ENCODE measurements around the gene PPP2CA.
A peak's percentile ranks its signal among the peaks of the same experiment; 100 is the strongest.
"Not testable (repeated sequence)": the region's sequence is repeated elsewhere in the genome, so short reads cannot be mapped to it uniquely, and the experiment has no call there.

Gene PPP2CA

DNA sequence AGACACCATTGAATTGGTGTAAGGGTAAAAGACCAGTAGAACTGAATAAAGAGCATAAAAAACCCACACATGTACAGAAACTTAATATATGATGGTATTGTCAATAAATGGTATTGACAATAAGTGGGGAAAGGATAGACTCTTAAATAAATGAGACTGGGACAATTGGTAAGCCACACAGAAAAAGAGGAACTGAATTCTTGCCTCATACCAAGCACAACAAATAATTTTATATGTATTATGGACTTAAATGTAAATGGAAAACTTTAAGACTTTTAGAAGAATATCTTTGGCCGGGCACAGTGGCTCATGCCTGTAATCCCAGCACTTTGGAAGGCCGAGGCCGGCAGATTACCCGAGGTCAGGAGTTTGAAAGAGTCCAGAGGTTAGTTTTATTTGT lies 37.9 kb upstream of the PPP2CA start:
- no peak overlapping the region for H3K4me3 ChIP-seq (ENCODE audit: low read length)
- no peak for DNase-seq (ENCODE audit: low read depth)
- TF ChIP-seq CTCF (conservative IDR thresholded peaks at IDR 0.05; ENCODE audit: low read depth, low read length): no peak

DNA sequence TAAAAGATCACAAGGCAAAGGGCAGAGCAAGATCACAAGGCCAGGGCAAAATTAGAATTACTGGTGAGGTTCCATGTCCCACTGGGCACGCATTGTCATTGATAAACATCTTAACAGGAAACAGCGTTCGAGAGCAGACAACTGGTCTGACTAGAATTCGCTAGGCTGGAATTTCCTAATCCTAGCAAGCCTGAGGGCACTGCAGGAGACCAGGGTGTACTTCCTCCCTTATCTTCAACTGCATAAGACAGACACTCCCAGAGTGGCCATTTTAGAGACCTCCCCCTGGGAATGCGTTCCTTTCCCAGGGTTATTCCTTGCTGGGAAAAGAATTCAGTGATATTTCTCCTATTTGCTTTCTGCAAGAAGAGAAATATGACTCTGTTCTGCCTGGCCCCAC lies 36.8 kb upstream of the PPP2CA start:
- H3K4me3 ChIP-seq (ENCODE audit: low read length); DNase-seq (ENCODE audit: low read depth): not testable (repeated sequence)

DNA sequence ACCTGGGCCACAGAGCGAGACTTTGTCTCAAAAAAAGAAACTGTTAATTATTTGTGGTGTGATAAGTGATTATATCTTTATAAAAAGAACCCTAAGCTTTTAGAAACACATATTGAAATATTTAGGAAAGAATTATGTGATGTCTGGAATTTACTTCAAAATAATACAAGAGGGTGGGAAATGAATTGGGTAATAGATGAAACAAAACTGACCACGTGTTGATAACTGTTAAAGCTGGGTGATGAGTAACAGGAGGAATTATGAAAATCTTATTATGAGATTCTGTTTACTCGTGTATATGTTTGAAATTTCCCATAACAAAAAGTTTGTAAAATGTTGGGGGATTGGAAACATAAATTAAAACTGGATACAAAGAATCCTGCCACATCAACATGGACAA lies 33.0 kb upstream of the PPP2CA start:
- no peak overlapping the region for H3K4me3 ChIP-seq (ENCODE audit: low read length)
- no peak for DNase-seq (ENCODE audit: low read depth)
- no peak for TF ChIP-seq CTCF (conservative IDR thresholded peaks at IDR 0.05; ENCODE audit: low read depth, low read length)

DNA sequence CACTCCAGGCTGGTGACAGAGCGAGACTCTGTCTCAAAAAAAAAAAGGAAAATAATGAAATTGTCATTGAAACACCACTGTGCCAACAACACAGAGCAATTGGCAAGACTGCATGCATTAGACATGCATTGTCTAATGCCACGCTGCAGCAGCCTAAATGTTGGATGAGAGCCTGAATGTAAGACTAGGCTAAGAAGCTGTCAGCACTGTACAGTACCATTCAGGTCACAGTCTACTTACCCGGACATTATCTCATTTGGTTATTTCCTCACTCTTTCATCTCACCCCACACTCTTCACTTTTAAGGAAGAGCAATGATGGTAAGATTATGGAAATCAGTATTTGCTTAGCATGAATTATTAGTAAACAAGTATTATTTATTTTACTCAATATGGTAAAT lies 31.3 kb upstream of the PPP2CA start:
- no peak for TF ChIP-seq CTCF (conservative IDR thresholded peaks at IDR 0.05; ENCODE audit: low read depth, low read length)
- H3K4me3 ChIP-seq (ENCODE audit: low read length): no peak overlapping the region
- no peak for DNase-seq (ENCODE audit: low read depth)

GRCh38 chr5:134255418-134256150 lies 29.7 kb upstream of the PPP2CA start:
- no peak for DNase-seq (ENCODE audit: low read depth)
- H3K4me3 ChIP-seq (ENCODE audit: low read length): no peak overlapping the region
- no peak for TF ChIP-seq CTCF (conservative IDR thresholded peaks at IDR 0.05; ENCODE audit: low read depth, low read length)

GRCh38 chr5:134253368-134254153 lies 27.7 kb upstream of the PPP2CA start:
- not testable (repeated sequence) for H3K4me3 ChIP-seq (ENCODE audit: low read length); DNase-seq (ENCODE audit: low read depth)

GRCh38 chr5:134252671-134253070 lies 26.8 kb upstream of the PPP2CA start:
- DNase-seq (ENCODE audit: low read depth): peak; percentile 45
- H3K4me3 ChIP-seq (ENCODE audit: low read length): no peak overlapping the region
- TF ChIP-seq CTCF (conservative IDR thresholded peaks at IDR 0.05; ENCODE audit: low read depth, low read length): no peak

DNA sequence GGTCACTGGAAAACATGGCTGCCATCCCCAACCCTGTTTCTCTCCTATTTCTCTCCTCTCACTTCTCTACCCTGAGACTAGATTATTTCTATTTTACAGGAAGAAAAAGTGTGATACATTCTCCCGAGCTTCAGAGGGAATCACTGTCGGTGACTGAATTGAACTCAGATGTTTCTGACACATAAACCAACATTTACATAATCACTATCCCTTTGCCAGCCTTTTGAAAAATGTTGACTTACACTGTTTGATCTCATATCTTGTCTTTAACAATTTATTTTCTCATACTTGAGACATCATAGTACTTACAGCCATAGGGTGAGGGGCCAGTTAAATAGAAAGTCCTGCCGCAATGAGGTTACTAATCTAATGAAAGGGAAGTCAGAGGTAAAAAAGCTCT lies 25.1 kb upstream of the PPP2CA start:
- TF ChIP-seq CTCF (conservative IDR thresholded peaks at IDR 0.05; ENCODE audit: low read depth, low read length): no peak

More for the DNA sequence above, 25.1 kb upstream of the PPP2CA start:
- H3K4me3 ChIP-seq (ENCODE audit: low read length): no peak overlapping the region
- DNase-seq (ENCODE audit: low read depth): no peak

Data from retinal pigment epithelial cell (primary cell).